ENCODE results near the gene PSMC3IP.
"Not testable (repeated sequence)": the region's sequence is repeated elsewhere in the genome, so short reads cannot be mapped to it uniquely, and the experiment has no call there.

Gene PSMC3IP

GRCh38 chr17:42544874-42545283 lies 32.6 kb downstream of the PSMC3IP start:
- peaks cover 20% of the 10 kb centered on the region for H3K27me3 ChIP-seq
- no peak overlapping the region for H3K4me3 ChIP-seq (ENCODE audit: low read depth in 1 of 2, low read length in 1 of 2)
- H3K27ac ChIP-seq, result no peak overlapping the region
- peaks cover 40% of the 10 kb centered on the region for H3K36me3 ChIP-seq
- H3K9me3 ChIP-seq, result no peaks in the 10 kb centered on the region
- peaks cover 5 to 9% of the 10 kb centered on the region in 2 experiments for H3K4me1 ChIP-seq (ENCODE audit: control insufficient read depth in 1 of 2, insufficient read depth in 1 of 2, low read depth in 1 of 2, low read length in 1 of 2)
- no peak for TF ChIP-seq CTCF (IDR thresholded peaks at IDR 0.05)

- H3K4me1 ChIP-seq (ENCODE audit: control insufficient read depth in 1 of 2, insufficient read depth in 1 of 2, low read depth in 1 of 2, low read length in 1 of 2), result peaks cover 0 to 6% of the 10 kb centered on the region in 2 experiments
- TF ChIP-seq CTCF (IDR thresholded peaks at IDR 0.05), result no peak
- H3K36me3 ChIP-seq, result peaks cover 50% of the 10 kb centered on the region
- H3K27ac ChIP-seq, result no peak overlapping the region
- H3K9me3 ChIP-seq, result no peaks in the 10 kb centered on the region
- no peak overlapping the region for H3K4me3 ChIP-seq (ENCODE audit: low read depth in 1 of 2, low read length in 1 of 2)
- peaks cover 10% of the 10 kb centered on the region for H3K27me3 ChIP-seq
These were observed 34.1 kb downstream of the PSMC3IP start for GRCh38 chr17:42543190-42544079.

DNA sequence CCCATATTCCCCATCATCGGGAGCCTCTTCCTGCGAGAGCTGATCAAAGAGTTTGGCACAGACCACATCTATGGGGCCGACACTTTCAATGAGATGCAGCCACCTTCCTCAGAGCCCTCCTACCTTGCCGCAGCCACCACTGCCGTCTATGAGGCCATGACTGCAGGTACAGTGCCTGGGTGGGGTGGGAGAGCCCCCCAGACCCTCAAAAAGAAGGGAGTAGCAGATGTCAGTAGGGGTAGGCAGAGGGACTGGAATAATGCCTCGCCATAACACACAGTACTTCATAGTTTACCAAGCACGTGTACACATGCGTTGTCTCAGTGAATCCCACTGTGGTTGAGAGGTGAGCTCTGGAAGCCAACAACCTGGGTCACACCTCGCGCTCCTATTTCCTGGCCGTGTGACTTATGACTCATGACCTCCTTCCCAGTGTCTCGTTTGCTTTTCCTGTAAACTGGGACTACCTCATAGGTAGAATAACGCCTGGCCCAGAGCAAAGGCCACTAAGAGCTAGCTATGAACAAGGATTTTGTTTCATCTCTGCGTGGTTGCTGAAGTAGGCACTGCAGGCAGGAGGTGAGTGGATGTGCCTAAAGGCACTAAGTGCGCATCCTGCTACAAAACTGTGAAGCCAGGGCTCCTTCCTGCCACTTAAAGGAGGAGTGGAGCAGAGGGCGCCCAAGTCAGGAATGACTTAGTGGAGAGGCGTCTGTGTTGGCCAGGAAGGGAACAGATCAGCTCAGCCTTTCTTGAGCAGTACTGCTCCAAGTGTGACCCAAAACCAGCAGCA lies 36.3 kb downstream of the PSMC3IP start:
- no peak for TF ChIP-seq CTCF (IDR thresholded peaks at IDR 0.05)
- Histone ChIP-seq H3K9me3 (no peaks in the 10 kb centered on the region), H3K4me3 (ENCODE audit: low read depth in 1 of 2, low read length in 1 of 2) (no peak overlapping the region), H3K36me3 (peaks cover 50% of the 10 kb centered on the region), H3K27me3 (no peaks in the 10 kb centered on the region), H3K27ac (no peak overlapping the region), H3K4me1 (ENCODE audit: control insufficient read depth in 1 of 2, insufficient read depth in 1 of 2, low read depth in 1 of 2, low read length in 1 of 2) (peaks cover 8 to 10% of the 10 kb centered on the region in 2 experiments)

DNA sequence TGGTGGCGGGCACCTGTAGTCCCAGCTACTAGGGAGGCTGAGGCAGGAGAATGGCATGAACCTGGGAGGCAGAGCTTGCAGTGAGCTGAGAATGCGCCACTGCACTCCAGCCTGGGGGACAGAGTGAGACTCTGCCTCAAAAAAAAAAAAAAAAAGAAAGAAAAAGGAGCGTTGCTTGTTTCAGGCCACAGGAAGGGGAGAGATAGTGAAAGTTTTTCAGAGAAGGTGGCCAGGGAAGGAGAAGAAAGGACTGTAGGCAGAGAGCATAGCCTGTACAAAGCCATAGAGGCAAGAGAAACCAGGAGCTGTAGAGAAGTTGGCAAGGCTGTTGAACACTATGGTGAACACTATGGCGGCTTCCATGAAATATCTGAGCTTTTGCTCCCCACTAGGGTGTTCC lies 37.0 kb downstream of the PSMC3IP start:
- not testable (repeated sequence) for H3K27me3 ChIP-seq; H3K4me3 ChIP-seq (ENCODE audit: low read depth in 1 of 2, low read length in 1 of 2); H3K9me3 ChIP-seq; H3K27ac ChIP-seq
- peaks cover 12 to 13% of the 10 kb centered on the region in 2 experiments for H3K4me1 ChIP-seq (ENCODE audit: control insufficient read depth in 1 of 2, insufficient read depth in 1 of 2, low read depth in 1 of 2, low read length in 1 of 2)
- peaks cover 50% of the 10 kb centered on the region for H3K36me3 ChIP-seq

GRCh38 chr17:42538482-42538881 lies 39.0 kb downstream of the PSMC3IP start:
- no peaks in the 10 kb centered on the region for H3K27me3 ChIP-seq
- no peak overlapping the region for H3K27ac ChIP-seq
- H3K4me3 ChIP-seq (ENCODE audit: low read depth in 1 of 2, low read length in 1 of 2), result no peak overlapping the region
- H3K9me3 ChIP-seq, result no peaks in the 10 kb centered on the region
- peaks cover 16 to 17% of the 10 kb centered on the region in 2 experiments for H3K4me1 ChIP-seq (ENCODE audit: control insufficient read depth in 1 of 2, insufficient read depth in 1 of 2, low read depth in 1 of 2, low read length in 1 of 2)
- TF ChIP-seq CTCF (IDR thresholded peaks at IDR 0.05), result no peak
- peaks cover 36% of the 10 kb centered on the region for H3K36me3 ChIP-seq
